GM19395 (cell line): Measurements from ENCODE around the gene SDK2.

Experiments used
- ATAC-seq: cut with Tn5 transposase; IDR thresholded peaks from one replicate; pipeline ENCODE4 v1.9.1; 2021; ENCODE audit warnings: mild to moderate bottlenecking, moderate library complexity; ENCODE audit not compliant: unreplicated experiment

Gene SDK2

DNA sequence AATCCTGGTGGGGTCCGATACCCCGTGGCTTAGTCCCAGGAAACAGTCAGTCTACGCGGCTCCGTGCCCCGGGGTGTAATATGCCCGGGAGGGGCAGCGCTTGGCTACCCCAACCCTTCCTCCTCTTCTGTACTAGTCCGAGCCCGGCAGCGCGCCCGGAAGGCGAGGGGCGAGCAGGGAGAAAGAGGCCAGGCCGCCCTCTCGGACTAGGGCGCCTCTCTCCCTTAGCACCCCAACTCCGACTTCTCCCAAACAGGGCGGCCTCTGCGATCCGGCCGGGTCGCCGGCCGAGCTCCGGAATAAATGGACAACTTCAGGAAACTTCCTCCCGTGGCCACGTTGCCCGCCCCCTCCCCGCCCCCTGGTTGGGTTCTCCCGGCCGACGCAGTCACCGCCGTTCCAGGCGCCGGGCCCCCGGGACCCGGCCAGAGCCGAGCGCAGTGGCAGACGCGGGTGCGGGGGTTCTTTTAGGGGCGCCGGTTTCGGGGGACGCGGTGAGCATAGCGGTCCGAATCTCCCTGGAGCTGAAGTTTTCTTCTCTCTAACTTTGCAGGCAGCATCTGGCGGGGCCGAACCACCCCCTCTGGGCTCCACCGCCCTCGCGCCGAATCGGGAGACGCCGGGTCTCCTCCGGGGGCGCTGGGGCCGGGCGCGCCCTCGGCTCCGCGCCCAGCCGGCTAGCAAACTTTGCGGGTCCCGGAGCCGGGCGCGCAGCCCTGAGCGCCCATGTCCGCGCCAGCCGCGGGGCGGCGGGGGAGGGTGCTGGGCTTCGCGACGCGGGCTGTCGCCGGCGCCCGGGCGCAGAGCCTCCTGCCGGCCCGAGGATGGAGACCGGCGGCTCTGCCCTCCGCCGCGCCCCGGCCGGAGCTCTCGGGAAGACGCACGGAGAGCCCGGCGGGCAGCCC is at the start of gene SDK2:
Gene SDK2, minus strand, starts transcription at position 301 of the 905 bp plus-strand sequence. CDS start 357 bp downstream, outside the sequence.
- no peak for ATAC-seq

DNA sequence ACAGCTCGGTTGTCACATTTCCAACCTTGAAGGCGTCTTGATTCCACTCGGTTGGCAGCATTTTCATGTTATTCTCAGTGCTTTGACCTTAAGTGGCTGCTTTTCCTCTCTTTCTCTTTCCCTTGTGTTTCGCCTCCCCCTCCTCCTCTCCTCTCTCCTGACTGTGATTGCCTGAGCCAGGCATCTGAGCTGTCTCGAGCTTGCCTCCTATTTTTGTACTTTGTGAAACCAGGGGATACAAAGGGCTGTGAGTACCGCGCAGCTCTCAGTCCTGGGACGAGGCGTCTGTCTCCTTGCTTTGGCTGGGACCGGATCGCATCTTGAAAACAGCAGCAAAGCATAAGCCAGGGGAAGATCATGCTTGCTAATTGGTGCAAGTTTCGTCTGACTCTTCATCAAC is 48.8 kb upstream of the SDK2 start:
- no peak for ATAC-seq

DNA sequence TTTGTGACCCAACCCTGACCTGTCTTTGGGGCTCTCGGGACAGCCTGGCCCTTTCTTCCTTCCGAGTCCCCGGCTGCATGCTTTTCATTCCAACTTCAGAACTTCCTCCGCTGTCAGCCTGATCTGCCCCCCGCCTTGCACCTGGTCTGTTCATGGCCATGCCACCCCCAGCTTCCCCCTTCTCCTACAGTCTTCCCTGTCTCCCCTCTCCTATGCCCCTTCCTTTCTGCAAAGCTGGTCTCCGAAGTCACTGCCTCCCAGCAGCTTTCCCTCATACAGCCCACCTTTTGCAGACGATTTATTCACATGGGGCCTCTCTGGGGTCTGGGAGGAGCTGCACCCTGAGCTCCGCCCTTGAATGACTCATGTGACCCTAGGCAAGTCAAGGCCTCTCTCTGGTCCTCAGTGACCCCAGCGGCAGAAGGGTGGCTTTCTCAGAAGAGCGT is 47.1 kb upstream of the SDK2 start:
- no peak for ATAC-seq

DNA sequence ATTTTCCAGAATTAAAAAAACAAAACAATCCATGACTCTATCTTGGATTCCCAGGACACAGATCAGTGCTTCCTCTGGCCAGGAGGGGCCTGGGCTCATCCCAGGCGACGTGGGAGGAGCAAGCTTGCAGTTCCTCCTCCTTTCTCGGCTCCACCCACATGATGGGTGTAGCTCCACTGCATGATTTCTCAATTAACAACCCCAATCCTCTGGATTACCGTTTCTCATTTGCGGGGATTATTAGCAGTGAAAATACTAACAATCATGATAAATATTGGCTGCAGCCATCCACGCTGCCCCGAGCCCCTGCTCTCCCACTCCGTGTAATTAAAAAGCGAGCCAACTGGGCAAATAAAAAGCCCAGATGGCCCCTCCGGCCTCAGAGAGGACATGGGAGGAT is 46.4 kb upstream of the SDK2 start:
- no peak for ATAC-seq

GRCh38 chr17:73689596-73690275 is 45.5 kb upstream of the SDK2 start:
- no peak for ATAC-seq

DNA sequence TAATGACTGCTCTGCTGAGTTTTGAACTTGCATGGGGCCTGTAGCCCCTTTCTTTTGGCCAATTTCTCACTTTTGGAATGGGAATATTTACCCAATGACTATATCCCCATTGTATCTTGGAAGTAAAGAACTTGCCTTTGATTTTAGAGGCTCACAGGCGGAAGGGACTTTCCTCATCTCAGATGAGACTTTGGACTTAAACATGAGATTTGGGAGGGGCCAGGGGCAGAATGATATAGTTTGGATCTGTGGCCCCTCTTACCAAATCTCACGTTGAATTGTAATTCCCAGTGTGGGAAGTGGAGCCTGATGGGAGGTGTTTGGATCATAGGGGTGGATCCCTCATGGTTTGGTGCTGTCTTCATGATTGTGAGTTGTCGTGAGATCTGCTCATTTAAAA is 42.7 kb upstream of the SDK2 start:
- no peak for ATAC-seq

- no peak for ATAC-seq
Observed at GRCh38 chr17:73686126-73686525, 41.9 kb upstream of the SDK2 start.

GRCh38 chr17:73684183-73684582 is 39.9 kb upstream of the SDK2 start:
- no peak for ATAC-seq

DNA sequence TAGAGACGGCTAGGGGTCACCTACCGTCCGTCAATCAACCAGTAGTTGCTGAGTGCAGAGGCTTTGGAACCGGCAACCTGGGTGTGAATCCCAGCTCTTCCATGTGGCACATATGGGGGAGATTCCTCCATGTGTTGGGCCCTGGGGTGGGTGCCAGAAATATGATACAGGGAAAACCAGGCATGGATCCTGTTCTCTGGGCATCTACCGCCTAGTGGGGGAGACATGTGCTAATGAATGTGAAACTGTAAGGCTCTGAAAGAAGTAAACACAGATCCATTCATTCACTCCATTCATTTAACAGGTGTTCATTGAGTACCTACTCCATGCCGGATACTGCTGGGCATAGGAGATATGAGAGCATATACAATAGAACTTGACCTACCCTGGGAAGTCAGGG is 39.5 kb upstream of the SDK2 start:
- ATAC-seq = no peak

DNA sequence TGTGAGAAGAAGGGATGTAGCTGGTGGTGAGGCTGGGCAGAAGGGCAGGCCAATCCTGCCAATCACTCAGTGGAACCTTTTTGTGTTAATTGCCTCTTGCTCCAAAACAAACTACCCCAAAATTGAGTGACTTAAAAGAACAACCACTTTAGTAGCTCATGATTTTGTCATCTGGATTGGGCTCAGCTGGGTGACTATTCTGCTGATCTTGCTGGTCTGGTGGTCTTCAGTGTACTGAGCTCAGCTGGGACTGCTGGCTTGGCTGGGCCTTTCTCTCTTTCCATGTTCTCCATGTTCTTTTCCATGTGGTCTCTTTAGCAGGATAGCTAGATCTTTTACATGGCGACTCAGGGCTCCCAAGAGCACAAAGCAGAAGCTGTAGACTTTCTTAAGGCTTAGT is 37.7 kb upstream of the SDK2 start:
- no peak for ATAC-seq

DNA sequence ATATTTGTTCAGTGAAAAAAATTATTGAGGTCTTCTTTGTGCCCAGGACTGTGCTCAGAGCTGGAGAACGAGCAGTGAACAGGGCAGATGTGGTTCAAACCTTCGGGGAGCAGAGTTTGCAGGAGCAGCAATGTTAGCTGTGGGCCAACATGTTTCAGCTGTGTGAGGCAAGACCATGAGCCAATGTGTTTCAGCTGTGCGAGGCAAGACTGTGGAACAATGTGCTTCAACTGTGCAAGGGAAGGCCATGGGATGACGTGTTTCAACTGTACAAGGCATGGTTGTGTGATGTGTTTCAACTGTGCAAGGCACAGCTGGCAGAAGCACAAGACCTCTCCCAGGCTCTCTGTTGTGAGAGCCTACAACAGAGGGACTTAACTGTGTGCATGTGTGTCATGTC is 35.2 kb upstream of the SDK2 start:
- ATAC-seq = no peak

GRCh38 chr17:73678999-73679398 is 34.8 kb upstream of the SDK2 start:
- ATAC-seq = no peak

- no peak for ATAC-seq
Observed at GRCh38 chr17:73669771-73670170, 25.5 kb upstream of the SDK2 start.

DNA sequence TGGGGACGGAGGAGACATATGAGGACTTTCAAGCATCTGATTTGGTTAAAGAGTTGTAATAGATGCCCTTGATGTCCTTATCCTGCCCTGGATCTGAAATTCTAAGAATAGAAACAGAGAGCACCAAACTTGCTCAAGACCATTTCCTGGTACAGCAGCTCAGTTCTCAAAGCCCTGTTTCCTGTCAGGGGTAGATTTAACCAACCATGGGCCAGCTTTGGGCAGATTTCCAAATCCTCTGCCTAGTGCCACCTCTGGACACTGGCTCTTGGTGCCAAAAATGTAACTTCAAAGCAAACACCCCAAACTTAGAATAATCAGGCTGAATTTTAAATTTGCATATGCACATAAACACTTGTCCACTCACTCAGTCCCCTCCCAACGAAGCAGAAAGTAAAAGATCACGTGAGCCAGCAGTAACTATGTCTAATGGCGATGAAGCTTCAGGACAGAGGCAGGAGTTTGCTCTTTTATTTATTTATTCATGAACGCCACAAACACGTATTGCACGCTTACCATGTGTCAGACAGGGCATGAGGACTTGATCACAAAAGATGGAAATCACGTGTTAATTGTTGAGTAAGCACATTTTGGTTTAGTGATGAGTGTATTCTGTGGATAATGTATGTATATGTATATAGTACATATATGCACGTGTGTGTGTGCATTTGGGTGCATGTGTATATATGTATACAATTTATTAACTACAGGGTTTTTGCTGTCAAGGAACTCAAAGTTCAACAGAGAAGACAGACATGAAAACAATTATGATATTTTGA is 23.1 kb upstream of the SDK2 start:
- ATAC-seq = no peak

GRCh38 chr17:73663614-73664013 is 19.4 kb upstream of the SDK2 start:
- ATAC-seq = no peak

DNA sequence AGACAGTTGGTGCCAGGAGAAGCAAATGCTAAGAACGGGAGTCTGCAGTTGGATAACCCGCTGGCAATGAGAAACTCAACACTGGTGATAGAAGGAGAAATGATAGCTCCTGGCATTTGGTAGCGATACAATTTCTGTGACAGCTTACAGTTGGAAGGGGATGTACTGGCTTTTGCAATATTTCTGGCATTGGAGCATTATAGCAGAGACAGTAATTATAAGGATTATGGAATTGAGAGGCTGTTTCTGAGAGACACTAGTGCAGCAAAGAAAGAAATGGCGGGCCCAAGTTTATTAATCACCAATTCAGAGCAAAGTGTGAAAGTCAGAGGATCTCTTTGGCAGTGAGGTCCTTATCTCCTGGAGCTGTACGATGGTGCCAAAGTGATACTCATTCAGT is 16.1 kb upstream of the SDK2 start:
- no peak for ATAC-seq

DNA sequence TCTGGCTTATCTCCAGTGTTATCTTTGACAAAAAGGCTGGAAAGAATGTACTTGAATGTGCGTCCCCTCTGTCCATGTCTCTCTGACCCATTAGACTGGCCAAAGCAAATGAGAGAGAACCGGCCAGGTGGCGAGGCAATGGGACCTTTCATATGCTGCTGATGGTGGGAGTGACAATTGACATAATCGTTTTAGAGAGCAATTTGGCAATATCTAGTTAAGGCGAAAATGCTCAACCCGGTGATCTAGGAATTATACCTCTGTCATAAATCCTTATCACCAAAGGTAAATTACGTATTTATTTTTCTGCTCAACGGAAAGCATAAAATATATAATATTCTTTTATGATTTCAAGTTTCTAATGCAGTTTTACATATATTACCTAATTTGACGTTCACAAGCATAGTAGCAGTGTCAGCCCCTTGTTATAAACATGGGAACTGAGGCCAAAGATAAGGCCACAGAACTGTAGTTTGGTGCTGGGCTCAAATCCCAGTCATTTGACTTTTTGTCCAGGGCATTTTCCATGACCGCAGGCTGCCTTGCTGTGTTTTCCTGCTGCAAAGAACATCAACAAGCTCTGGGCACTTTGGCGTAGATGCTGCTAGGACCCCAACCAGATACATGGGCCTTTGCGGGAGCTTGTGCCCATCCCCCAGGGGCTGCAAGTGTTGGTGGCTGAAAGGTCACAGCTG is 14.7 kb upstream of the SDK2 start:
- no peak for ATAC-seq

DNA sequence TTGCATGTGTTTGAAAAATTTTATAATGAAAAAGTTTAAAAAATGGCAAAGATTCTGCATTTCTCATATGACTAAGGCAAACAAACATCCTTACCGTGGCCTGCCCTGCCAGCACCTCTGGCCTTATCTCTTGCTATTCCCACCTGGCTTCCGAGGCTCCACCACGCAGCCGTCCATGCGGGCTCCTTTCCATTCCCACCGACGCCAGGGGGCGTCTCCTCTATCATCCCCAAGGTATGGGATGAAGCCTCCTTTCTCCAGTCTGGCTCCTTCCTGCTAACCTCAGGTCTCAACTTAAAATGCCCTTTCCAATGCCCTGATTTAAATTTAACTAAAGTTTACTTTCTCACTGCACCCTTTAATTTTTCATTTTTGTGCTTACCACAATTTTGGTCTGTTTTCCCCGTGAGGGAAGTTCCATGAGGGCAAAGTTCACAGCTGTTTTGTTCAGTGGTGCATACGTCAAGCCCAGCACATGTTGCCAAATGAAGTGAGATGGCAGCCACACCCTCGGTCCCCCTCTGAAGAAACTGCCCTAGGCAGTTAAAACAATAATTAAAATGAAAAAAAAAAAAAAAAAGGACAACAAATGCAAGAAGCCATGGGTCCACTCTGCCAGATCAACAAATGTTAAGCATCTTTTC is 13.3 kb upstream of the SDK2 start:
- no peak for ATAC-seq

DNA sequence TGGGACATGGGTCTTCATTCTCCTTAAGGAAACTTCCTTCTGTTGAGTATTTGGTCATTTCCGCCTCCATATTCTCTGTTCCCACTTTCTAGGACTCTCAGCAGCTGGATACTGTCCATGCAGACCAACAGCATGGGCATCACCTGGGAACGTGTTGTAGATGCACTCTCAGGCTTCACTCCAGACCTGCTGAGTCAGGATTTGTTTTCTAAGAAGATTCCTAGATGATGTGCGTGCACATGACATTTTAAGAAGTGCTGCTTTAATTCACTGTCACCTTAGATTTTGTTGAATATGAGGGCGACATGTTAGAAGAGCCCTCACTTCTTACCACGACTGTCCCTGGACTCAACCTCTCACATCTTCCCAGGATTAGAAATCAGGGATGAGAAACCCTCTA is 10.0 kb upstream of the SDK2 start:
- ATAC-seq = no peak

DNA sequence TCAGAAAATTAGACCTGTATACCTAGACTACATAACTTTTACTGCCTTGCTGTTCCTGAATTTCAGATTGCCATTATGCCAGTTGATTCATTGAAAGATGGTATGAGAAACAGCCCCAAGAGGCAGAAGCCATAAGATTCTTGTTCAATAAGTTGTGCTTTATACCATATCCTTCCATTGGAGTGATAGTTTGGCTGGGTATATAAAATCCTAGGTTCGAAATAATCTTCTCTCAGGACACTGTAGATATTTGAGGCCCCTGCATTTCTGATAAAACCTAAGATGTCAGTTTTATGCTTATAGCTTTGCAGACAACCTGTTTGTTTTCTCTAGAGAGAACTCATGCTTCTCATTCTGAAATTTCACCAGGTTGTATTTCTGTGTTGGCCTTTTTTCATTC is 9.6 kb upstream of the SDK2 start:
- ATAC-seq = no peak
